Activated CD4-positive, alpha-beta T cell treated with anti-CD3 and anti-CD28 coated beads, Interleukin-2, amount 10 ng/mL, durations not matched to agents 7 days and 5 days (primary cell): Measurements from ENCODE around the gene WDR93. TPM values are rescaled to one million over a fixed set of nuclear protein-coding genes. Genes with fewer than 3 reads are reported as not detected.

Source experiments
- CTCF ChIA-PET: fragments of 350-600 bp; sonication (Branson Sonifier 250); formaldehyde crosslinking; loops from one replicate; lab custom pipeline; 2021; ENCODE audit warnings: antibody characterized with exemption; lab: Charles Lee
- POLR2A ChIA-PET: fragments of 350-600 bp; sonication (Branson Sonifier 250); formaldehyde crosslinking; loops from one replicate; lab custom pipeline; 2021; ENCODE audit warnings: antibody characterized with exemption; lab: Charles Lee
- DNase-seq: peaks from one replicate; pipeline ENCODE4 v3.0.0-alpha.2; 2020
- H3K27ac Mint-ChIP-seq: one replicate; pipeline ENCODE4 v1.8.0; 2021; ENCODE audit warnings: mild to moderate bottlenecking, moderate library complexity, mixed read lengths
- H3K27me3 Mint-ChIP-seq: one replicate; pipeline ENCODE4 v1.8.0; 2021; ENCODE audit warnings: mixed read lengths
- H3K36me3 Mint-ChIP-seq: one replicate; pipeline ENCODE4 v1.8.0; 2021; ENCODE audit warnings: low read depth, mixed read lengths
- H3K4me1 Mint-ChIP-seq: one replicate; pipeline ENCODE4 v1.8.0; 2021; ENCODE audit warnings: mixed read lengths
- H3K4me3 Mint-ChIP-seq: one replicate; pipeline ENCODE4 v1.8.0; 2021; ENCODE audit warnings: mild to moderate bottlenecking, moderate library complexity, mixed read lengths
- H3K9me3 Mint-ChIP-seq: one replicate; pipeline ENCODE4 v1.8.0; 2021; ENCODE audit warnings: mixed read lengths
- total RNA-seq, 2 experiments: library from RNA; stranded (reverse); gene quantifications; one replicate each; pipeline ENCODE4 v1.2.3, GENCODE V29; 2021

Gene WDR93
- total RNA-seq, 2 experiments from 2014 or later: not detected

- Mint-ChIP-seq H3K4me3 (no peak overlapping the region), H3K27me3 (peaks cover 13% of the 10 kb centered on the region), H3K4me1 (peaks cover 6% of the 10 kb centered on the region), H3K9me3 (no peaks in the 10 kb centered on the region), H3K36me3 (no peaks in the 10 kb centered on the region), H3K27ac (no peak overlapping the region)
- ChIA-PET CTCF (no interaction called here), POLR2A (no interaction called here)
- DNase-seq: no peak
Observed at GRCh38 chr15:89747708-89748682, 57.4 kb downstream of the WDR93 start.

GRCh38 chr15:89749054-89749453 is 58.4 kb downstream of the WDR93 start:
- no peak for DNase-seq
- peaks cover 13% of the 10 kb centered on the region for H3K27me3 Mint-ChIP-seq
- no peaks in the 10 kb centered on the region for H3K9me3 Mint-ChIP-seq
- no peak overlapping the region for H3K27ac Mint-ChIP-seq
- H3K4me1 Mint-ChIP-seq: peaks cover 6% of the 10 kb centered on the region
- H3K36me3 Mint-ChIP-seq: no peaks in the 10 kb centered on the region
- ChIA-PET CTCF (interaction anchor here (1.0 to 1.5 kb wide), 5 partner anchors 8 to 276 kb away, joined by 3 to 5 read pairs (median 3); no protein-coding TSS in a partner anchor), POLR2A (no interaction called here)
- peak overlapping the region; percentile 9 for H3K4me3 Mint-ChIP-seq

- no peaks in the 10 kb centered on the region for H3K36me3 Mint-ChIP-seq
- peaks cover 6% of the 10 kb centered on the region for H3K4me1 Mint-ChIP-seq
- H3K27ac Mint-ChIP-seq: peak overlapping the region; percentile 50
- ChIA-PET POLR2A (no interaction called here), CTCF (interaction anchor here (1.0 to 1.7 kb wide), 8 partner anchors 8 to 275 kb away, joined by 3 to 5 read pairs (median 4); no protein-coding TSS in a partner anchor)
- peaks cover 15% of the 10 kb centered on the region for H3K27me3 Mint-ChIP-seq
- H3K4me3 Mint-ChIP-seq: peak overlapping the region; percentile 59
- DNase-seq: no peak
- H3K9me3 Mint-ChIP-seq: no peaks in the 10 kb centered on the region
Observed at GRCh38 chr15:89749526-89749925, 58.9 kb downstream of the WDR93 start.

DNA sequence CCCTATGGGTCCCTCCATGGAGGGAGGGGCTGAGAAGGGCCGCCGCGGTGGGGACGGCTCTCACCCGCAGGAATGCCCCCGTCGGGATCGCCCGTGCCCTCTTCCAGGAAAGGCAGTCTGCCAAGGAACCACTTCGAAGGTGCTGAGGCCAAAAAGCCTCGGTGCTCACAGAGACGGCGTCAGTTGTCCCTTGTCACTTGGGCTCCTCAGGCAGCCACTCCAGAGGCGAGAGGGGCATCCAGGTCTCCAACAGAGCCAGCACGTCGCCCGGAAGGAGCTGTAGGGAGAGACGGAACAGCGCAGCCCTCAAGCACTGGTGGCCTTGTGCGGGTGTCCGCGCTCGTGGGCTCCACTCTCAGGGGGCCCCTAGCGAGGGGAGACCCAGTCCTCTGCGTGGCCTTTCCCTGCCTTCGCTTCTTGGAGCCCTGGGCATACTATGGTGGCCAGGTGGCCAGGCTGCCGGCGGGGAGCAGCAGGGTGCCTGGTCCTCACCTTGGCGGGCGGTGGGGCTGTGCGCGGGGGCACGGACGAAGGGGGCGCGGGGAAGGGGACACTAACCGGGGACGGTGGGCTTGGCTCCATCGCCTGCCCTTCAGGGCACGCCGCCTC is 59.4 kb downstream of the WDR93 start:
- CTCF ChIA-PET: interaction anchor here (0.6 to 1.8 kb wide), 15 partner anchors 9 to 536 kb away, joined by 3 to 8 read pairs (median 4); no protein-coding TSS in a partner anchor
- Mint-ChIP-seq H3K9me3 (no peaks in the 10 kb centered on the region), H3K4me3 (peak overlapping the region; percentile 59), H3K27ac (peak overlapping the region; percentile 50), H3K27me3 (peaks cover 19% of the 10 kb centered on the region), H3K36me3 (no peaks in the 10 kb centered on the region), H3K4me1 (peaks cover 6% of the 10 kb centered on the region)
- POLR2A ChIA-PET: interaction anchor here (0.7 kb wide), 1 partner anchor 366 kb away, joined by 6 read pairs; no protein-coding TSS in a partner anchor
- DNase-seq: no peak

DNA sequence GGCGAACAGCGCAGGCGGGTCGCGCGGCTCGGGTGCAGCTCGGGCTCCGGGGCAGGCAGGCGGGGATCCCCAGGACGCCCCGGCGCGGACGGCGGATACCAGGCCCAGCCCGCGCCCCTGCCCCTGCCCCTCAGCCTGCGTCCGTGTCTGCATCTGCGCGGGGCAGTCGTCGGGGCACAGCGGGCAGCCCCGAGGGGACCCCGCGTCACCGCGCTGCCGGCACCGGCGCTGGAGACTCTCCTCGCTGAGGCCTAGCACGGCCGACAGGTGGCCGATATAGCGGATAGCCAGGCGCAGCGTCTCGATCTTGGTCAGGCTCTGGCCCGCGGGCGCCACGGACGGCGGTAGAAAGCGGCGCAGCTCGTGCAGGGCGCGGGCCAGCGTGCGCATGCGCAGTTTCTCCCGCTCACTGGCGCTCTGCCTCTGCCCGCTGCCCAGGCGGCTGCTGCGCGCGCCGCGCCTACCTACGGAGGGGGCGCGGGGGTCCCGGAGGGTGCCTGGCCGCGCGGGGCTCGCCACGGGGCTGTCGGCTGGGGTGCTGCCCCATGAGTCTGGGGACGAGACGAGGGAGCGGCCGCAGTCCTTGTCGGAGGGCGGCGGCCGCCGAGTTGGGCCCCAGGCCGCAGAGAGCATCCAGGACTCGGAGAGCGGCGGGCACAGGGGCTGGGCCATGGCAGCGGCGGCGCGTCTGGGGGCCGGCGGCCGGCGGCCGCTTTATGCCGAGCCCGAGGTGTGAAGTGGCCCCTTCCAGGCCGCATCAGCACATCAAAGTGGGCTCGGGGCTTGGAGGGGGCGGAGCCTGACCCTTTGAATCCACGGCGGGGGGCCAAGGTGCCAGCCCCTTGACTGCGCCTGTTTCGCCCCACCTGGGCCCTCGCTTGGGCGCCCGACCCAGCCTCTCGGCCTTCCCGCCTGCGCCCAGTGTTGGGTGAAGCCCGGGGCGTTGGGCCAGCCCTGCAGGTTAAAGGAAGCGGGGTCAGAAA is 60.2 kb downstream of the WDR93 start, which contains the start of gene MESP1:
Gene MESP1 (minus strand): TSS at position 690 of the 983 bp plus-strand sequence. CDS start 18 bp downstream, at position 672.
- Mint-ChIP-seq H3K27ac (peak within 1 kb of the TSS; percentile 50), H3K27me3 (peaks cover 24% of the 10 kb centered on the region)

DNA sequence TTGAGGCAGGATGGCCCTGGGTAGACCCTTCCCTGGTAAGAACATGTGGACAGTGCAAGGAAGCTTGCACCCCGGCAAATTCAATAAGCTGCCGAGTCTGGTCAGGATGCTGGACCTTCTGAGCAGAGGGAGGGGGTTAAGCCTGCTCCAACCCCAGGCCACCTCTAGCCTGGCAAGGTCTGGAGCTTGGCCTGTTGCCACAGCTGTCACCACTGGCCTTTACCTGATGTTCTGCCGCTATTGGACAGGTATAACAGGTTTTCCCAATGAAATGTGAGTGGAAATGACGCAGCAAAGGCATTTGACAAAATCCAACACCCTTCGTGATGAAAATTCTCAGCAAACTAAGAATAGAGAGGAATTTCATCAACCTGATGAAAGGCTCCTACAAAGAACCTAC is 61.1 kb downstream of the WDR93 start:
- CTCF ChIA-PET: interaction anchor here (1.3 to 1.8 kb wide), 3 partner anchors 9 to 125 kb away, joined by 3 to 5 read pairs (median 4); no protein-coding TSS in a partner anchor
- POLR2A ChIA-PET: no interaction called here
- H3K36me3 Mint-ChIP-seq: no peaks in the 10 kb centered on the region
- no peaks in the 10 kb centered on the region for H3K9me3 Mint-ChIP-seq
- no peak for DNase-seq
- peaks cover 26% of the 10 kb centered on the region for H3K27me3 Mint-ChIP-seq
- H3K4me3 Mint-ChIP-seq: peak overlapping the region; percentile 22
- H3K4me1 Mint-ChIP-seq: peaks cover 6% of the 10 kb centered on the region
- H3K27ac Mint-ChIP-seq: no peak overlapping the region

More for the DNA sequence above, 60.2 kb downstream of the WDR93 start, which contains the start of gene MESP1:
- ChIA-PET POLR2A (interaction anchor here (0.7 kb wide), 1 partner anchor 366 kb away, joined by 6 read pairs; no protein-coding TSS in a partner anchor), CTCF (interaction anchor here (0.6 to 1.8 kb wide), 13 partner anchors 10 to 535 kb away, joined by 3 to 8 read pairs (median 4); no protein-coding TSS in a partner anchor)
- Mint-ChIP-seq H3K9me3 (no peaks in the 10 kb centered on the region), H3K4me1 (peaks cover 6% of the 10 kb centered on the region), H3K4me3 (peak within 1 kb of the TSS; percentile 68), H3K36me3 (no peaks in the 10 kb centered on the region)
- DNase-seq: peak; percentile 85

DNA sequence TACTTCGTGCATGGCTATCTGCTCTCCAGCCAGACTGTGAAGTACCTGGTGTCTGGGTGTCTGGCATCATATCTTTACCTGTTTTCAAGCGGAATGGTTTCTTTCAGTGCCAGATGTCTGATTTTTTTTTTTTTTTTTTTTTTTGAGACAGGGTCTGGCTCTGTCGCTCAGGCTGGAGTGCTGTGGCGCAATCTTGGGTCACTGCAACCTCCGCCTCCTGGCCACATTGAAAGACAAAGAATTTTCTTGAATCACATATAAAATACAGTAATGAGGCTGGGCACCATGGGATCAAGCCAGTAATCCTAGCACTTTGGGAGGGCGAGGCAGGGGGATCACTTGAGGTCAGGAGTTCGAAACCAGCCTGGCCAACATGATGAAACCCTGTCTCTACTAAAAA is 63.2 kb downstream of the WDR93 start:
- no peak for DNase-seq
- H3K36me3 Mint-ChIP-seq: no peaks in the 10 kb centered on the region
- H3K27ac Mint-ChIP-seq: no peak overlapping the region
- H3K9me3 Mint-ChIP-seq: no peaks in the 10 kb centered on the region
- ChIA-PET POLR2A (no interaction called here), CTCF (interaction anchor here (0.8 to 1.4 kb wide), 2 partner anchors 17 to 121 kb away, joined by 3 read pairs; no protein-coding TSS in a partner anchor)
- H3K4me3 Mint-ChIP-seq: no peak overlapping the region
- H3K4me1 Mint-ChIP-seq: peaks cover 6% of the 10 kb centered on the region
- peaks cover 20% of the 10 kb centered on the region for H3K27me3 Mint-ChIP-seq

DNA sequence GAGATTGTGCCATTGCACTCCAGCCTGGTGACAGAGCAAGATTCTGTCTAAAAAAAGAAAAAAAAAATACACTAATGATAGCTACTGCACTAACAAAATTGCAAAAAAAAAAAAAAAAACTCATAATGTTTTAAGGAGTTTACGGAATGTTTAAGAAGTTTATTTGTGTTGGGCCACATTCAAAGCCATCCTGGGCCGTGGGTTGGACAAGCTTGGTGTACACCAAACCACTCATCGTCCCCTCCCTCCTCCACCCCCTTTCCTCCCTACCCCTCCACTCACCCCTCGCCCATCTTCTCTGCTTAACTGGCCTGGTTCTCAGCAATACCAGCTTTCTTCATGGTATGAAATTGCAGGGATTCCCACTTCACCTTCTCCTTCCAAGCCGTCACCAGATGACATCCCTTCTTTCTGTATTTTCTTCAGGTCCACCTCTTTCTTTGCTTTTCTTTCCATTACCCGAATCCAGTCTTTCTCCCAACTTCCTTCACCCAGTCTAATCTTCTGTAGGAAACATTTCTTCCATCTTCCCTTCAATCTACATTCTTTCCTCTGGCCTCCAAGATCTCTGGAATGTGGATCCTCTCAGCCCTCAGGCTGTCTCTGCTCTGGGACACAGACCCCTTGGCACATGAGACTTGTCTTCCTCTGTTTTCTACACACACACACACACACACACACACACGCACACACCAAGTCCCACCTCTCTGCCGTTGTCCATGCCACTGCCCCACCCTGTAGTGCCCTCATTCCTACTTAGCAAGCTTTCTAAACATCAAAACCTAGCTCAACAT is 63.9 kb downstream of the WDR93 start:
- ChIA-PET CTCF (interaction anchor here (0.6 to 1.5 kb wide), 9 partner anchors 11 to 327 kb away, joined by 3 to 6 read pairs (median 3); no protein-coding TSS in a partner anchor), POLR2A (no interaction called here)
- Mint-ChIP-seq H3K9me3 (no peaks in the 10 kb centered on the region), H3K4me3 (no peak overlapping the region), H3K36me3 (no peaks in the 10 kb centered on the region), H3K27ac (no peak overlapping the region), H3K4me1 (peaks cover 5% of the 10 kb centered on the region), H3K27me3 (peaks cover 17% of the 10 kb centered on the region)
- no peak for DNase-seq

DNA sequence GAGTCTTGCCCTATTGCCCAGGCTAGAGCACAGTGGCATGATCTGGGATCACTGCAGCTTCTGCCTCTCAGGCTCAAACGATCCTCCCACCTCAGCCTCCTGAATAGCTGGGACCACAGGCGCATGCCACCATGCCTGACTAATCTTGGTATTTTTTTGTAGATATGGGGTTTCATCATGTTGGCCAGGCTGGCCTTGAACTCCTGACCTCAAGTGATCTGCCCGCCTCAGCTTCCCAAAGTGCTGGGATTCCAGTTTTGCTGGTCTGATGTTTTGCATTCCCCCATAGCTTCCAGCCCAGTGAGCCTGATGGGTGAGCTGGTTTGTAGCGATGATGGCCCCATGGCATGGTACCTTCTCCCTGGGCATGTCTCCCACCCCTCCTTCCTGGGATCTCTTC is 65.1 kb downstream of the WDR93 start:
- POLR2A ChIA-PET: no interaction called here
- H3K27ac Mint-ChIP-seq: no peak overlapping the region
- no peaks in the 10 kb centered on the region for H3K9me3 Mint-ChIP-seq
- no peaks in the 10 kb centered on the region for H3K36me3 Mint-ChIP-seq
- peaks cover 4% of the 10 kb centered on the region for H3K4me1 Mint-ChIP-seq
- no peak for DNase-seq
- CTCF ChIA-PET: interaction anchor here (0.6 to 1.5 kb wide), 5 partner anchors 10 to 326 kb away, joined by 3 to 6 read pairs (median 3); no protein-coding TSS in a partner anchor
- H3K4me3 Mint-ChIP-seq: no peak overlapping the region
- peaks cover 13% of the 10 kb centered on the region for H3K27me3 Mint-ChIP-seq

- Mint-ChIP-seq H3K27me3 (peaks cover 13% of the 10 kb centered on the region), H3K4me1 (peaks cover 5% of the 10 kb centered on the region), H3K4me3 (no peak overlapping the region), H3K9me3 (no peaks in the 10 kb centered on the region), H3K27ac (no peak overlapping the region), H3K36me3 (no peaks in the 10 kb centered on the region)
- ChIA-PET POLR2A (interaction anchor here (0.6 kb wide), 1 partner anchor 139 kb away, joined by 7 read pairs; no protein-coding TSS in a partner anchor), CTCF (interaction anchor here (0.7 kb wide), 1 partner anchor 456 kb away, joined by 5 read pairs; no protein-coding TSS in a partner anchor)
- DNase-seq: no peak
Observed at GRCh38 chr15:89756897-89757296, 66.3 kb downstream of the WDR93 start.

- ChIA-PET CTCF (interaction anchor here (1.2 kb wide), 1 partner anchor 114 kb away, joined by 3 read pairs; no protein-coding TSS in a partner anchor), POLR2A (no interaction called here)
- peaks cover 5% of the 10 kb centered on the region for H3K4me1 Mint-ChIP-seq
- H3K9me3 Mint-ChIP-seq: no peaks in the 10 kb centered on the region
- H3K27me3 Mint-ChIP-seq: peaks cover 13% of the 10 kb centered on the region
- H3K36me3 Mint-ChIP-seq: no peaks in the 10 kb centered on the region
- H3K4me3 Mint-ChIP-seq: no peak overlapping the region
- no peak for DNase-seq
- H3K27ac Mint-ChIP-seq: no peak overlapping the region
Observed at GRCh38 chr15:89758283-89758682, 67.7 kb downstream of the WDR93 start.
